HG02642 (cell line): ENCODE results near the gene GRIK1.

Experiments used
- ATAC-seq: cut with Tn5 transposase; IDR thresholded peaks from one replicate; pipeline ENCODE4 v1.9.1; 2021; ENCODE audit warnings: mild to moderate bottlenecking; ENCODE audit not compliant: unreplicated experiment, poor library complexity

GRIK1 gene

DNA sequence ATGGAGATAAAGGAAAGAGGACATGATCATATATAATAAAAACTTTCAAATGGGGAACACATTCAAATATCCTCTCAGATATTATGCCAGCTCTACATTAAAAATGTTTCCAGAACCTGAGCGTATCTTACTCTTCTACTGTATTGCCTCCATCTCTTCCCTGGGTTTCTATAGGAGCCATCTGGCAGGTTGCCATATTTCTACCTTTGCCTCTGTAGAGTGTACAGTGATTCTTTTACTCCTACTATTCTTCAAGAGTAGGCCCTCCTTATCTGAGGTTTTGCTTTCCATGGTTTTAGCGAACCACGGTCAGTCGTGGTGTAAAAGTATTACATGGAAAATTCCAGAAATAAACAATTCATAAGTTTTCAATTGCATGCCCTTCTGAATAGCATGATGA is 259.5 kb downstream of the GRIK1 start:
- ATAC-seq = no peak

- ATAC-seq = no peak
Measured at GRCh38 chr21:29678626-29679025, 261.2 kb downstream of the GRIK1 start.

GRCh38 chr21:29677326-29677725 is 262.5 kb downstream of the GRIK1 start:
- no peak for ATAC-seq

DNA sequence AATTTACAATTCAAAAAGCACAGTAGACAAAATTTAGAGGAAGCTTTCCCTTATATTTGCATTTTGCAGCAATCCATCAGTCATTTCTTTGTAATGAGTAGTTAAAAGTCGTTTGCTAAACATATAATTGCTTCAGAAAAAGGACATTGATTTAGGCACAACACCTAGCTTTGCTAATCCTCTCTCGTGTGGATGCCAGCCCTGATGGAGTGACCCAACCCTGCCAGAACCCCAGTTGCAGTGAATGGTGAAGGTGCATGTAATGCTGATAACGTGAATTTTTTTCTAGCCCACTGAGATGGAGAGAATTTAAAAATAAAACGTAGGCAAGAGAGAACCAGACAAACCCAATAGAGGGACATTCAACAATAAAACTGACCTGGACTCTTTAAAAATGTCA is 263.4 kb downstream of the GRIK1 start:
- ATAC-seq = no peak

GRCh38 chr21:29675451-29675850 is 264.3 kb downstream of the GRIK1 start:
- no peak for ATAC-seq

- no peak for ATAC-seq
Measured at GRCh38 chr21:29674343-29674742, 265.5 kb downstream of the GRIK1 start.

GRCh38 chr21:29673096-29673610 is 266.6 kb downstream of the GRIK1 start:
- no peak for ATAC-seq

DNA sequence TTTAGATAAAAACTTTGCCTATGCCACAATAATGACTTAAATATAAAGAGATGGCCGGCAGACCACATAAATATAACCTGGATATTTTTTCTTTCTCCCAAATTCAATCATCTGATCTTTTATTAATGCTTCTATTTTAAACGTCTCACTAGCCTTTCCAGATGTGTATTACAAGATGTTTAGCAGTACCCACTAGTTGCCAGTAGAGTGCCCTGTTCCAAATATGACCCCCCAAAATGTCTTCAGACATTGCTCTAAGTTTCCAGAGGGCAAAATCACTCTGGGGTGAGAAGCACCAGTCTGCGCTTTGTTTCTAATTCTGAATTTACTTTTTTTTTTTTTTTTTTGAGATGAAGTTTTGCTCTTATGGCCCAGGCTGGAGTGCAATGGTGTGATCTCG is 268.1 kb downstream of the GRIK1 start:
- no peak for ATAC-seq

DNA sequence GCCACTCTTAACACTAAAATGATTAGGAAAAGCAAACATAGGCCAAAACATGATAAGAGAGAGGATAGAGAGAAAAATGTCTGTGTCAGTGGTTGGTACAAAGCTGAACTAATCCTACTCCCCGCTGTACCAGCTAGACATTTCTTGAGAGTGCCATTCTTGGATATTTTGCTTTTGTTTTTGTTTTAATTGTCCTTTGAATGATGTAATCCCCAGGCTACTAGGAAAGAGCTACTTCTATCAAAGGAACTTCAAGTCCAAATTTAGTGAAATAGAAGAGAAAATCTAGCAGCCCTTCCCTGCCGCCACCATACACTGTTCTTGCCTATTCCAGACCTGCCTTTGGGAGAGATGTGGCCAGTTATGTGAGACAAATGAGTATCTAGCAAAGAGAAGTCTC is 269.6 kb downstream of the GRIK1 start:
- ATAC-seq = no peak

- ATAC-seq = no peak
Measured at GRCh38 chr21:29669416-29669815, 270.4 kb downstream of the GRIK1 start.

GRCh38 chr21:29667651-29668050 is 272.1 kb downstream of the GRIK1 start:
- no peak for ATAC-seq

DNA sequence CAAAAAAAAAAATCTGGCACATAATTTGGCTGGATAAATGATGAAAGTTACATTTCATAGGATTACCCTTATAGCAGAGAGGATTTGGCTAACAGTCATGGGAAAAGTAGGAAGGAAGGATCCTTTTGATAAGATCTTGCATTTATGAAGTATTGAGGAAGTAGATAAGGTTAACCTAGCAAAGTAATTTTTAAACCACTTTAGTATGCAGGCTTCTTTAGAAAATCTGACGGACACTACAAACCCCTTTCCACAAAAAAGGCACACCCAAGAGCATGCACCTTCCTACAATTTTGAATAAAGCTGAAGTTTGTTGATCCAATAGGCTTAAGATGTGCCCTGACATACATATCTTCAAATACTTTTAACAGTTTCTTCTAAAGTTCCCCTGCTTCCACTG is 275.2 kb downstream of the GRIK1 start:
- no peak for ATAC-seq

GRCh38 chr21:29661672-29662442 is 277.9 kb downstream of the GRIK1 start:
- ATAC-seq = no peak

GRCh38 chr21:29660047-29660720 is 279.6 kb downstream of the GRIK1 start:
- no peak for ATAC-seq

GRCh38 chr21:29658934-29659203 is 280.9 kb downstream of the GRIK1 start:
- ATAC-seq = no peak

DNA sequence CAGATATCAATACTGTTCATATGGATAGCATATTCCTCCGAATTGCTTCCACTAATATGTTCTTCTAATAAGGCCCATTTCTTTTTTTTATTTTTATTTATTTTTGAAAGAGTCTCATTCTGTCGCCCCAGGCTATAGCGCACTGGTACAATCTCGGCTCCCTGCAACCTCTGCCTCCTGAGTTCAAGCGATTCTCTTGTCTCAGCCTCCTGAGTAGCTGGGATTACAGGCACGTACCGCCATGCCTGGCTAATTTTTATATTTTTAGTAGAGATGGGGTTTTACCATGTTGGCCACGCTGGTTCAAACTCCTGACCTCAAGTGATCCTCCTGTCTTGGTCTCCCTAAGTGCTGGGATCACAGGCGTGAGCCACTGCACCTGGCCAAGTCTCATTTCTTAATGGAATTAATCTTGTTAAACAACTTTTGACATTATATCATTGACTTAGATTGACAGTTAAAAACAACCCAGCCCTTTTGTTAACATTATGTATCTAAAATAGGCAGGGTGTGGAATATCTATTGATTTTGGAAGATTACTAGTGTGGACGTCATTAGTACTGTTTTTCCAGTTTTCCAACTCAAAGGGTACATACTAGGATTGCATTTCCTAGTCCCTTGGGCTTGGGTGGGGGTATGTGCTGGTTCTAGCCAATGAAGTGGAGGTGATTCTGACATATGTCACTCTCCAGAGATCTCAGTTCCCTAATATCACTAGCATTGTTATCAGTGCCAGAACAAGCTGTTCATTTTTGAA is 281.4 kb downstream of the GRIK1 start:
- ATAC-seq = no peak

GRCh38 chr21:29657240-29657989 is 282.4 kb downstream of the GRIK1 start:
- no peak for ATAC-seq

GRCh38 chr21:29656504-29657239 is 283.1 kb downstream of the GRIK1 start:
- ATAC-seq = no peak

DNA sequence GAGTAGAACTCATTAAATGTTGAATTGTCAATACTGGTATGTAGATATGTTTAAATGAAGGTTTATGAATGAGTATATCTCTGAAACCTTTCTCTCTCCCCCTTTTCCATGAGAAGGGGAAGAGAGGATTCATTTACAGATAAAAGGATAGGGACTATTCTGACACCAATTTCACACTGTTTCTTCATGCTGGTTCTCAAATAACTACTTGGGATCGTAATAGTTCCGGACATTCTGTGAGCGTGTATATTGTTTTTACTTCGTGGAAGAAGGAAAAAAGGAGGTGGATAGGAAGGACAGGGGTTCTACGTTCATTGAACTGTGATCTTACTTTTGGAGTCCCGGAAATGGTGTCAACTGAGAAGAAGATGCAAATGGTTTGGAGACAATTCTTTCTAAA is 284.2 kb downstream of the GRIK1 start:
- no peak for ATAC-seq

- ATAC-seq = no peak
Measured at GRCh38 chr21:29654855-29655254, 284.9 kb downstream of the GRIK1 start.
